Liver (tissue), 3 donors: ENCODE measurements around the gene ERC1.

Source experiments
- CTCF ChIP-seq: fragments of 150-350 bp; IDR thresholded peaks from 2 replicates; pipeline ENCODE4 v1.5.1; 2017; ENCODE audit warnings: improper control_type of control experiment, low read depth, low read length; ENCODE audit not compliant: missing input control
- FOXA2 ChIP-seq: IDR thresholded peaks from 2 replicates; pipeline ENCODE4 v1.6.1; 2016; ENCODE audit warnings: antibody characterized with exemption
- GABPA ChIP-seq, 2 donors: IDR thresholded peaks in 1 of 2; conservative IDR thresholded peaks in 1 of 2; 2 replicates each; pipeline ENCODE4 v1.6.1; 2016; ENCODE audit warnings: antibody characterized with exemption in 2 of 2, mild to moderate bottlenecking in 1 of 2, moderate library complexity in 1 of 2
- JUND ChIP-seq, 2 donors: IDR thresholded peaks; 2 replicates each; pipeline ENCODE4 v1.6.1; 2016; ENCODE audit warnings: antibody characterized with exemption in 2 of 2
- NR2F2 ChIP-seq: IDR thresholded peaks from 2 replicates; pipeline ENCODE4 v1.6.1; 2016; ENCODE audit warnings: antibody characterized with exemption
- TAF1 ChIP-seq: conservative IDR thresholded peaks from 2 replicates; pipeline ENCODE4 v1.6.1; 2016; ENCODE audit warnings: antibody characterized with exemption, mild to moderate bottlenecking
- YY1 ChIP-seq: IDR thresholded peaks from 2 replicates; pipeline ENCODE4 v1.6.1; 2016; ENCODE audit warnings: antibody characterized with exemption, mild to moderate bottlenecking
- TF ChIP-seq, protein P1 (sequence below): IDR thresholded peaks from 2 replicates; pipeline ENCODE4 v1.6.1; 2016; ENCODE audit warnings: antibody characterized with exemption, mild to moderate bottlenecking
- donor health status: healthy.
- donor health status: healthy.

DNA sequence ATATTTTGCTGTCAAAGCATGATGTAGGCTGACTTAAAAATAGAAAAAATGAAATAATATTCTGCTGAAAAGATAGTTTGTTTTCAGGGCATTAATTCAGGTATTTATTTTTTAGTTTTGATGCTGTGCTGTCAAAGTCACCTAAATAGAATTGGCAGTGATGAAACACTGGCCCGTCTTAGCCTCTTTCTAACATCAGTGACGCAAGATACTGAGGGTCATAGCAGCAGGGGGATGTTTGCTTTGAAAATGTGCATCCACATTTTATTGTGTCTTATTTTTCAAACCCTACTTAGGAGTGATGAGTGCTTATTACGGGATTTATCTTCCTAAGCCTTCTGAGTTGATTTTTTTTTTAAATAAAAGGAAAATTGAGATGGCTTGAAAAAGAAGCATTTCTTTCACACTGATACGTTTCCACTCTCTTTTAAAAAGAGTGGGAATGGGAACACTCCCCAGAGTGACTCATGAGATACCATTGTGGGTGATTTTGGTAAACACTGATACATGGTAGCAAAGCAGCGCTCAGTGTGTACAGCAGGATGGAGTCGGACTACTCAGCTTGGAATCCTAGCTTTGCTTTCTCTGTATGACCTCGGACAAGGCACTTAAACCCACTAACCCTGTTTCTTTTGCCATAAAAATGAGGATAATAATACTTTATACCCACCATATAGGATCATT lies 290.8 kb downstream of the ERC1 start:
- no peak for TF ChIP-seq NR2F2
- no peak for TF ChIP-seq FOXA2
- TF ChIP-seq CTCF, result no peak
- no peak for TF ChIP-seq JUND (IDR thresholded peaks at IDR 0.05)
- TF ChIP-seq, protein P1, sequence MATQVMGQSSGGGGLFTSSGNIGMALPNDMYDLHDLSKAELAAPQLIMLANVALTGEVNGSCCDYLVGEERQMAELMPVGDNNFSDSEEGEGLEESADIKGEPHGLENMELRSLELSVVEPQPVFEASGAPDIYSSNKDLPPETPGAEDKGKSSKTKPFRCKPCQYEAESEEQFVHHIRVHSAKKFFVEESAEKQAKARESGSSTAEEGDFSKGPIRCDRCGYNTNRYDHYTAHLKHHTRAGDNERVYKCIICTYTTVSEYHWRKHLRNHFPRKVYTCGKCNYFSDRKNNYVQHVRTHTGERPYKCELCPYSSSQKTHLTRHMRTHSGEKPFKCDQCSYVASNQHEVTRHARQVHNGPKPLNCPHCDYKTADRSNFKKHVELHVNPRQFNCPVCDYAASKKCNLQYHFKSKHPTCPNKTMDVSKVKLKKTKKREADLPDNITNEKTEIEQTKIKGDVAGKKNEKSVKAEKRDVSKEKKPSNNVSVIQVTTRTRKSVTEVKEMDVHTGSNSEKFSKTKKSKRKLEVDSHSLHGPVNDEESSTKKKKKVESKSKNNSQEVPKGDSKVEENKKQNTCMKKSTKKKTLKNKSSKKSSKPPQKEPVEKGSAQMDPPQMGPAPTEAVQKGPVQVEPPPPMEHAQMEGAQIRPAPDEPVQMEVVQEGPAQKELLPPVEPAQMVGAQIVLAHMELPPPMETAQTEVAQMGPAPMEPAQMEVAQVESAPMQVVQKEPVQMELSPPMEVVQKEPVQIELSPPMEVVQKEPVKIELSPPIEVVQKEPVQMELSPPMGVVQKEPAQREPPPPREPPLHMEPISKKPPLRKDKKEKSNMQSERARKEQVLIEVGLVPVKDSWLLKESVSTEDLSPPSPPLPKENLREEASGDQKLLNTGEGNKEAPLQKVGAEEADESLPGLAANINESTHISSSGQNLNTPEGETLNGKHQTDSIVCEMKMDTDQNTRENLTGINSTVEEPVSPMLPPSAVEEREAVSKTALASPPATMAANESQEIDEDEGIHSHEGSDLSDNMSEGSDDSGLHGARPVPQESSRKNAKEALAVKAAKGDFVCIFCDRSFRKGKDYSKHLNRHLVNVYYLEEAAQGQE, result no peak
- TF ChIP-seq GABPA (IDR thresholded peaks at IDR 0.05 in 1 of 2, conservative IDR thresholded peaks at IDR 0.05 in 1 of 2), result no peak
- no peak for TF ChIP-seq TAF1
- TF ChIP-seq YY1, result no peak
